GM19023 (cell line): Measurements from ENCODE around the gene S100A10.

ENCODE experiments used
- ATAC-seq: cut with Tn5 transposase; IDR thresholded peaks from one replicate; pipeline ENCODE4 v1.9.1; 2021; ENCODE audit warnings: mild to moderate bottlenecking, moderate library complexity; ENCODE audit not compliant: unreplicated experiment

Gene S100A10

GRCh38 chr1:151993734-151994496 lies at the start of gene S100A10:
Gene S100A10 (minus strand): TSS chr1:151993859. CDS start chr1:151986230, 7,629 bp downstream.
- ATAC-seq: no peak

- no peak for ATAC-seq
Observed at GRCh38 chr1:152042030-152042429, 48.4 kb upstream of the S100A10 start.

- no peak for ATAC-seq
Observed at GRCh38 chr1:152039886-152040285, 46.2 kb upstream of the S100A10 start.

- no peak for ATAC-seq
Observed at GRCh38 chr1:152039461-152039860, 45.8 kb upstream of the S100A10 start.

GRCh38 chr1:152038871-152039270 lies 45.2 kb upstream of the S100A10 start:
- ATAC-seq: no peak

GRCh38 chr1:152036267-152037216 lies 42.9 kb upstream of the S100A10 start, which contains the start of gene S100A11:
Gene S100A11 (minus strand): TSS chr1:152037004. CDS start chr1:152036915, 89 bp downstream.
- peak; percentile 63 for ATAC-seq

- no peak for ATAC-seq
Observed at GRCh38 chr1:152035539-152036266, 42.0 kb upstream of the S100A10 start.

- no peak for ATAC-seq
Observed at GRCh38 chr1:152034654-152035538, 41.2 kb upstream of the S100A10 start.

- no peak for ATAC-seq
Observed at GRCh38 chr1:152034324-152034653, 40.6 kb upstream of the S100A10 start.

GRCh38 chr1:152029929-152030211 lies 36.2 kb upstream of the S100A10 start:
- no peak for ATAC-seq

- no peak for ATAC-seq
Observed at GRCh38 chr1:152029144-152029928, 35.7 kb upstream of the S100A10 start.

GRCh38 chr1:152026895-152027294 lies 33.2 kb upstream of the S100A10 start:
- no peak for ATAC-seq

- no peak for ATAC-seq
Observed at GRCh38 chr1:152024223-152024622, 30.6 kb upstream of the S100A10 start.

GRCh38 chr1:152023221-152023620 lies 29.6 kb upstream of the S100A10 start:
- ATAC-seq: no peak

- no peak for ATAC-seq
Observed at GRCh38 chr1:152022474-152022873, 28.8 kb upstream of the S100A10 start.

- ATAC-seq: no peak
Observed at GRCh38 chr1:152021569-152021968, 27.9 kb upstream of the S100A10 start.

GRCh38 chr1:152020849-152021248 lies 27.2 kb upstream of the S100A10 start:
- no peak for ATAC-seq

- no peak for ATAC-seq
Observed at GRCh38 chr1:152018537-152018936, 24.9 kb upstream of the S100A10 start.

GRCh38 chr1:152015766-152016165 lies 22.1 kb upstream of the S100A10 start:
- no peak for ATAC-seq

GRCh38 chr1:152014943-152015342 lies 21.3 kb upstream of the S100A10 start:
- no peak for ATAC-seq
